NCI-H1105 (cell line): ENCODE data around the gene RAET1L.
A peak's percentile ranks its signal among the peaks of the same experiment; 100 is the strongest.
"Not testable (repeated sequence)": the region's sequence is repeated elsewhere in the genome, so short reads cannot be mapped to it uniquely, and the experiment has no call there.

Experiments
- DNase-seq: peaks from one replicate; lab custom pipeline; 2025; lab: John Stamatoyannopoulos, UW

The RAET1L gene

DNA sequence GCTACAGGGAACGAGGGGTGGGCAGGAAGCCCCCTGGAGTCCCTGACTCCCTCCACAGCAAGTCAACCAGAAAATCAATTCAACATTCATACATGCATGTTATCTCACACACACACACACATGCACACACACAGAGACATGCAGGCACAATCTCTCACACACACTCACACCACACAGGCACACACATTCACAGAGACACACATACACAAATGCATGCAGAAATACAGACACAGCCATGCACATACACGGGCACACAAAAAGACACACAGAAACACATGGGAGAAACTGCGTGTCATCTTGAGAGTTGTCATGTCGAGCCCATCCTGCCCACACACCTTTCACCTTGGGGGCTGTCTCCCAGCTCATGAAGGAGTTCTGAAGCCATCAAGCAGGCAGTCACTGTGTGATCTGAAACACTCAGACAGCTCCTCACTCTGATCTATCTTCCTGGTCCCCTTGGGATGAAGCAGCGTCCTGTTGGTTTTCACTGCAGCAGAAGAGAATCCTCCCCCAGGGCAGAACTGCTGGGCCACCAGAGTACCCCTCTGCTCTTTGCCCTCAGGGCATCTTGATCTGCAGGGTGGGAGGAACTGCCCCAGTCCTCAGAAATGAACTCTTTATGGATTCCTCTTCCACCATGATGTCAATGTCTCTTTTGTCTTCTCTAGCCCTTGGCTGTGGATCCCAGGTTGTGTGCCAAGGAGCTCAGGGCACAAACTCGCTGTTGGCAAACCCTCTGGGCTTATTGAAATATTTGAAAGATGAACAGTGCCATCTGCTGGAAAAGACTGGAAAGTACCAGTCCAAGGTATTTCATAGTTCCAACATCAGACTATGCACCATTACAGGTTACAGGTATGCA lies 8.8 kb downstream of the RAET1L start:
- DNase-seq: peak; percentile 83

DNA sequence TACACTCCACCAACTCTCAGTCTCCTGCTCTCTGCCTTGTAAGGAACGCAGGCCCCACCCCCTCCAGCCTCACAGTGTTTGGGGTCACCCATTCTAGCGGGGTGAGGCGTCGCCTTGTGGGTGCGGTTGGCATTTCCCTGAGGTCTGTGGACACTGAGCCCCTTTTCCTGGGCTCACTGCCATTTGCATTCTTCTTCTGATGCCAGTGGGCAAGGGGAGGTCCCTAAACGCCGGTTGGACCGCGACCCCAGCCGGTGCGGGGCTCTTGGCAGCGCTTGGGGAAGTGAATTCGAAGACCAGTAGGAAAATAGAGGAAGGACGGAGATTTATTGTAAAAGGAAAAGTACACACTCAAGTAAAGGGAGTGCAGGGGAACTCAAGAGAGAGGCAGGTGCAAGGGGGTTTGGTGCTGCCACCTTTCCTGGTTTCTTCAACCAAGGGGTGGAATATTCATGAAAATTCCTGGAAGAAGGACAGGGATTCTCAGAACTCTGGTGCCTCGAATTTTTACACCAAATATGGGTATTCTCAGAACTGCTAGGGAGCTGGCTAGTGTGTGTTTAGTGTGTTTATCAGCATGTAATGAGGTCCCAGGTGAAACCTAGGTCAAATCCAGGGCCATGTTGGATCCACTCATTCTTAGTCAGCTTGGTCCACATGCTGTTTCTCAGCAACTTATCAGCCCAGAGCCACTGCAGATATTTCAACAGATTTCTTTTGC lies 9.9 kb downstream of the RAET1L start:
- DNase-seq: peak; percentile 17

DNA sequence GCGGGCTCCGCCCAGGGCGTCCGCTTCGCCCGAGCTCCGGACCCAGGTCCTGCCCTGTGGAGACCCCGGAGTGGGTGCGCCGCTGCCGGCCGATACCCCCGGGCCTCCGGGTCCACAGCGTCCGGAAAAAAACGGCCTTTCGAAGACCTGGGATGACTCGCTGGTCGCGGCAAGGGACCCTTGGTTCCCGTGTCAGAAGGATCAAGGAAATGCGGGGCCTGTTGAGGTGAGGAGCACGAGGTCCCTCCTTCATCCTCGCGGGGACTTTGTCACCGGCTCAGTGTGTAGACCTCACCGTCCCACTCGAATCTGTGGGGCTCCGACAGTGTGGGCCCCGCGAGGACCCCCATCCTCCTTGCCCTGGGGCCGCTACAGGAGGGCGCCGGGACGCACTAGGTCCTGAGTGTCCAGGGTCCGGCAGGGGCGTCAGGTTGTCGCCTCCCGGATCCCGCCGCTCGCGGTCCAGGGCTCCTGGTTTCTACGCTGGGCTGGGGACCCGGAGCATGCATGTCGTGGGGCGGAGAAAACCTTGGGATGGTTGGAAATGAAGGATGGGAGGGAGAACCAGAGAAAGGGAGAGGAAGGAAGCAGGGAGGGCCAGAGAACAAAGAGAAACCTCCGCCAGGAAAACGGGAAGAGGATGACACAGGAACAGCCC lies 10.6 kb downstream of the RAET1L start:
- not testable (repeated sequence) for DNase-seq

DNA sequence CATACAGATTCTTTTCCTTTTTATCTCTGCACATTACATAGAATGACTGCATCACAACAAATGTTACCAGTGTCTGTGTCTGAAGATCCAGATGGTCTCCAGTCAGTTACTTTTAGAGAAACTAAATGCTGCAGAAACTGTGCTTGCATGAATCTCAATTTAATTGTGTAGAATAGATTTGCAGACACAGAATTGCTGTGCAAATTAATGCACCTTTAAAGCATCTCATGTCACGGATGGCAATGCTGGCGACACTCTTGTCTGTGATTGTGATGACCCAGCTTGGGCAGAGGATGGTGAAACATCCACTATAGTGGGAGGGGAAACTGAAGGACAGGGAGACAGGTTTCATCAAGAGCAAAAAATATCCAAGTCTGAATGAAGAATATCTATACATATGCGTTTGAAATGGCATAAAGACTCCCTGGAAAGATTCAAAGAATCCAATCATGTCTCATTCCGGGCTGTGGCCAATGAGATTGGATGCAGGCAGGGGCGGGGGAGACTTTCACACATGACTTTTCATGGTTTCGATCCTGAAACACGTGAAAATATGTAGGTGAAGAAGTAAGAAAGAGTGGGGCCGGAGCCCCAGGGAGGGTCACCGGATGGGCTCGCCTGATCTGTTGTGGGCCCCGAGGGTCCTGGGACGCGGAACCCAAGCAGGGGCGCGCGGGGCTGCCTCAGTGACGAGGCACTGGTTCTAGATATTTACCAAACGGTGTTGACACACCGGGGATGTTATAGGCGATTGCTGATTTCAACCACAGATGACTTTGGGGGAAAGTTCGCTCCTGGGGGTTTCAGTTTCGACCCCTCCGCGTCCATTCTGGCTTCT lies 11.3 kb downstream of the RAET1L start:
- not testable (repeated sequence) for DNase-seq

DNA sequence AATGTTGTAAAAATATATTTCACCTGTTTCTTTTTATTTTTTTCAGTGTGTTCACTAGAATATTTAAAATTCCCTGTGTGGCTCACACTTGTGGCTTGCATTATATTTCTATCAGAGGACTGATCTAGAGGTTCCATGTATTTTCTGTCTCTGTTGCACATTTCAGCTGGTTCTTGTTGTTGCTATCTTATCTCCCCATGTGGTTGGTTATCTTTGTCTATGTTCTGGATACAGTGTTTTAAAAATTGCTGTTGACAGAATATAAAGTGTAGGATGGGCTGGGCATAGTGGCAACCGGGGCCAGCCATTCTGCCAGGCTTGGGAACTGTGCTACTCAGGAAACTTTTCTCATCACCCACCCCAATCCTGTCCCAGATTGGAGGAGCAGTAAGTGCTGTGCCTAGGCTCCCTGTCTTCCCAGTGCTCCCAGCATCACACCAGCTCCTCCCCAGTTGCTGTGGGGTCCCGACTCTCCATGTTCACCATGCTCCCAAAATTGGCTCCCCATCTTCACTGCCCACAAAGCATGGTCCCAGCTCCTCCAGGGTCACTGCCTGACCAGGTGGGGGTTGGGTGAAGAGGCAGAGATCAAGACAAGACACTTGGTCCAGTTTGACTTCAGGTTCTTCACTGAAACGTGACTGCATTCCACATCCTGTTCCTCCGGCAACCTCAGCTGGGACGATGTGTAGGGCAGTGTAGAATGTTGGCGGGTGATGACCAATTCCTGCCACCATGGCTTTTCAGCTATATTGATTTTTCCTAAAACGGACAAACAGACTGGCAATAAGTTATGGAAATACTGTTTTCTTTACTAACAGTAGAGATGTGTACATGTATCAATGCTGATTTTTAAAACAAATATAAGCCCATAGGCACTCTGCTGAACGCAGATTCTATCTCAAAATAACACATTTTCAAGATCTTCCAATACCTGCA lies 12.2 kb downstream of the RAET1L start:
- not testable (repeated sequence) for DNase-seq

DNA sequence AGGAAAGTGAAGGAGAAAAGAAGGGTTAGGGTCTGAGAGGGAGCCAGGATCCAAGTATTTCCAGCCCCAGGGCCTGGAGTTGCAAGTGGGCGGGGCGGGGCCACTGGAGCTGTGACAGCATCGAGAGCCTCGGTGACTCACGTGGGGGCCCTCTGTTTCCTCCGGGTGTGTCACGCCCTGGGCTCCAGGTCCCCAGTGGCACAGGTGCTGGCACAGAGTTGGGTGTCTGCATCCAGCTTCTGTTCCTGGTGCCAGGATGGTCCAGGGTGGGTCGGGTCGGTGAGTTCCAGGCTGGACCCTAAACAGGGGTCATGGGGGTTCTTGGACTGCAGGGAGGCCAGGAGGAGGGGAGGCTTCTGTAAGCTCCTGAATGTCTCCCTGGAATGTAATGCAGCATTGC lies 16.7 kb downstream of the RAET1L start:
- no peak for DNase-seq

DNA sequence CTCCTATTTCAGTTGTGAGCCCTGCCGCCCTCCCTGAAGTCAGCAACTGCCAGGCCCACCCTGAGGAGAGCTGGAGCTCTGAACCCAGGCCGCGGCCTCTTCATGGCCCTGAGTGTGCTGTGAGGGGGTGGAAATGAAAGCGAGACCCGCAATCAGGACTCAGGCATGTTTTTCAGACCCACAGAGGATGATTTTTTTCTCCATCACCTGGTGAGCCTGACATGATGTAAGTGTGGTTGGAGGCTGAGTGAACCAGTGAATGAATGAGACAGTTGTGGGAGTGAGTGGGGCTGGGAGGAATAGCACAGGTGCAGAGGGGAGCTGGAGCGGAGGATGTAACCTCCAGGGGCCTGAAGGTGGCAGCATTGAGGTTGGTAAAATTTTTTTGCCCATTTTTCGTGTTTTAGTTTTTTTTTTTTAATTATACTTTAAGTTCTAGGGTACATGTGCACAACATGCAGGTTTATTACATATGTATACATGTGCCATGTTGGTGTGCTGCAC lies 18.3 kb downstream of the RAET1L start:
- peak; percentile 13 for DNase-seq

DNA sequence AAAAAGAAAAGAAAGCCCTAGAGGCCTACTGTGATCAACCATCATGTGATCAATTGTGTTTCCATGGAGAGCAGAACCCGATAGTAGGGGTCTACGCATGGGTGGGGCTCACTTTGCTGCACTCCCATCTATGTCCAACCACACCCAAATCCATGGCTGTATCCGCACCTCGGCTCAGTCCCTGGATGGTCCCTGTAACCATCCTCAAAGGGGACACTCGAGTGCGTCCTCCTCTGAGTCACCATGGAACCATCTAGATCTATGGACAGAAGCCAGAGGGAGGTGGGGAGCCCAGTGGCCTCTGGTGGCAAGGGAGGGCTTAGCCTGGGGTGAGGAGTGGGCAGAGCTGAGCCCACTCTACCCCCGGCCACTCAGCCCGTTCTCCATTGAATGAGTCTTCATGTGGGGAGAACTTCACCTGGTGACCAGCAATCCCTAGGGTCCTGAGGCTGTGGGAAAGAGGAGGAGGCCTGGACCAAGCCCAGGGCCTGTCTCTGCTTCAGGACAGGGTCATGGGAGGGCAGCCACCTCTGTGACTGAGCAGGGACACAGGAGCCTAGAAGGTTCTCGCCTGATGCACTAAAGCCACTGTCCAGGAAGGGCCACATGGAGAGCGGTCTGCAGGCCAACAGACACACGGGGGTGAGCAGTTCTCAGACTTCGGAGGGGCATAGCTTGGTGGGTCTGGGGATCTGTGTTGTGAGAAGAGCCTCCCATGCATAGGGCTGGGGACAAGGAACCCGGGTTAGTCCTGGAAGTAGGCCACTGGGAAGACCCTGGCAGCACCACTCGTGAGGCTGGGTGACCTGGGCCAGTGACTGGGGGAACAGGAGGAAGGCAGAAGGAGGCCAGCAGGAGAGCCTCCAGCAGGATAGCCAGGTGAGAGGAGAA lies 19.3 kb downstream of the RAET1L start:
- DNase-seq: no peak

DNA sequence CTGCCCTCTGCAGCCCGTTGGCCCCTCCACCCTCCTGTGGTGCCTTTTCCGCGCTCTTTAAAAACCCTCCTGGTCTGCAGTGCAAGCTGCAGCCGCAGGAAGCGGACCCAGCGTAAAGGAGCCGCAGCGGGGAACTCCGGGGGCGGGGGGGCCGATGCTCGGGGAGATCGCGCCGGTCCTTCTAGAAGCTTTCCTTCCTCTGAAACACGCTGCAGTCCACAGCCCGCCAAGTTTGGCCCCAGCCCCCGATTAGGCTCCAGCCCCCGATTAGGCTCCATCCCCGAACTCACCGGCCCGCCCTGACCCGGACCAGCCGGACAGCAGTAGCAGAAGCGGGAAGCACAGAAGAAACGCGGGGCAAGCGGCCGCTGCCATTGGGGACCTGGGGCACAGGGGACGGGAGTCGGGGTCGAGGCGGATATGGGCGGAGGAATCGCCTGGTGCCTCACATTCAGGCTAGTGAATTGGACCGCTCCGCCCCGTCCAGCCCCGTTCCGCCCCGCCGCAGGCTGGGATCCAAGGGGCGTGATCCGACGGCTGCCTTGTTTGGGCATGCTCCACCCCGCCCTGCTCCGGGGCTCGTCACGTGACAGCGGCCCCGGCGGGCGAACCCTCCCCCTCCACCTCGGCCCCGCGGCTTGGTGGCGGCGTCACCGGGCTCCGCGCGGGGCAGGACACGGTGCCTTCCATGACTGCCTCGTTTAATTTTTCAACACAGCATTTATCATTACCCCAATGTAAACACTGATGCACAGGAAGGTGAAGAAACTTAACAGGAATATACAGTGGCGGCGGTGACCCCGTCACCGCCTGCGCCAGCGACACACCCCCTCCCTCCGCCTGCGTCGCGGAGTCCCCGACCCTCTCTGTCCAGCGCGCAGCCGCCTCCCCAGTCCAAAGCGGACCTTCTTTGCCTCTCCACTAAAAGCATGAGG lies 20.3 kb downstream of the RAET1L start:
- DNase-seq: peak; percentile 92

DNA sequence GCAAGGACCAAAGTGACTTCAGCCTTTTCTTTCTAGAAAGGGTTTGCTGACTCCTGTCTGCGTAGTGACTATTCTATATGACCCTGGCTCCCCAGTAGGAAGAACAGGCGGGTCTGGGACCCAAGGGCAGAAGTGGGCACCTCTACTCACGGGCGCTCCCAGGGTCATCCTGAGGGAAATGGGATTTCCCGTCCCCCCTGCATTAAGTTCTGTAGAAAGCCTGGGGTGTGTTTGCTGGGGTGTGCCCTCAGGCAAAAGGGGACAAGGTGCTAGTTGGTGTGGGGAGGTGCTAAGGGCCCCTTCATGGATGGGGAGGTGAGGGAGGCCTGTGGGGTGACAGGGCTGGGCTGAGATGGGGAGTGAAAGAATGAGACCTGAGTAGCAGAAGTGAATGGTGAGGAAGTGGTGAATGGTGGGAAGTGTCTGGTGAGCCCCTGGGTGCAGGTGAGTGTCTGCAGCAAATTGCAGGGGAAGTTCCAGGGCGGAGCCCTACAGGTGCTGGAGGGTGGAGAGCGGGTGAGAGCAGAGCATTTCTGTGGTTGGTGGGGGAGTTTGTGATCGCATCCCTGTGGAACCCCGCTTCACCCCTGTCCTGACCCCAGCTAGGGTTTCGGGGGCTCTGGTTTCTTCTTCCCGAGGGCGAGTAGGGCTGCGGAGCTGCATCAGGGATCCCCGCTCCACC lies 21.1 kb downstream of the RAET1L start:
- DNase-seq: no peak

DNA sequence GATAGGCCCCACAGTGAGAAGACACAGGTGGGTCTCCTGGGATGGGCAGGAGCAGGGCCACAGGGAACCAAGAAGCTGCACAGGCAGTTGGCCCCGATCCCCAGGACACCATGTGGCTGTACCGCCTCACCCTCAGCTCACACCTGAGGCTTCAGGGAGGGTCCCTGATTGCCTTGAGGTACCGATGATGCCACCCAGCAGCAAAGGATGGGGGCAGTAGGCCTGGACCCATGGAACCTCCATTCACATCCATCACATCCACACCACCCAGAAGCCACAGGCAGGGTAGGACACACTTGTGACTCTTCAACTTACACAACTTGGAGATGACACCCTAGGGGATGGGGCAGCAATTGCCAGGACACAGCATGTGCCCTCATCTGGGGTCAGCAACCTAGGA lies 21.7 kb downstream of the RAET1L start:
- DNase-seq: not testable (repeated sequence)

DNA sequence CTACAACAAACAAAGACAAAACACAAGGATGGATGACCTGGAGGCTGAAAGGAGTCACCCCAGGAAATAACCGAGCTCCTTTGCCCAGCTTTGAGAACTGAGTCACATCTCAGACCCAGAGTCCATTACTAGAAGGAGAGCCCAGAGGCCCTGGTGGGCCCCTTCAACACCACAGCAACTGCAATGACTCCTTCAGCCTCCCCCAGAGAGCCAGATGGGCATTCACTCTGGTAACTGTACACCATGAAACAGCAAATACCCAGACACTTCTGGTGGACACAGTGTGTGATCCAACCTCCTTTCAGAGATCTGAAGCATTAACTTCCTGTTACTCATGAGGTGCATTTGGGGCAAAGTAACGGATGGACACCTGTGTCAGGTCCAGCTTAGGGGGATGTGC lies 22.6 kb downstream of the RAET1L start:
- no peak for DNase-seq

DNA sequence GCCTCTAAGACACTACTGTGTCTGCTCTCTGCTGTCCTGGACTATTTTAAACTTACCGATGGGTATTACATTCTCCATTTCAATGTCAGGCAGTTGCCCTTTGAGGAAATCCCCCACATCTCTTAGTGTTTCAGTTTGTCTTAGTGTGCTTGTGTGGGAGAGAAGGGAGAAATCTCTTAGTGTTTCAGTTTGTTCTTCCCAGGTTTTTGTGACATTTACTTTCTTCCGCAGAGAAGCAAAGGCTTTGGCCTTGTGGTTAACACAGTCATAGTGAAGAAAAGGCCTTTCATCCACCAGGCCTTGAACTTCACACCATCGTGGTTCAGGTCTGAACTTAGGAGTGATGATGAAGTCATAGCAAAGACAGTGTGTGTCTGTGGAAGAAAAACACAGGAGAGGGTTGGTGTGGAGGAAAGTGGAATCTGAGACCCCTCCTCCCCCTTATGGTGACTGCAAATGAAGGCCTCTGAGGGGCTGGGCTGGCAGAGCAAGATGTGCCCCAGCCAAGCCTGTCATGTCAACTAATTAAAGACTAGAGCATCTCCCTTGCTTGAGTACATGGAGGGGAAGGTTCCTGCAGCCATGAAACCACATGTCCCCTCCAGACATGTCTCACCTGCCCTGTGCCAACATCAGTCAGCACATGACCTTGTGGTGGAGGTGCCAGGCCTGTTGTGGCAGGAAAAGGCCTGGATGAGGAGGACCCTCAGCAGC lies 23.9 kb downstream of the RAET1L start:
- no peak for DNase-seq

DNA sequence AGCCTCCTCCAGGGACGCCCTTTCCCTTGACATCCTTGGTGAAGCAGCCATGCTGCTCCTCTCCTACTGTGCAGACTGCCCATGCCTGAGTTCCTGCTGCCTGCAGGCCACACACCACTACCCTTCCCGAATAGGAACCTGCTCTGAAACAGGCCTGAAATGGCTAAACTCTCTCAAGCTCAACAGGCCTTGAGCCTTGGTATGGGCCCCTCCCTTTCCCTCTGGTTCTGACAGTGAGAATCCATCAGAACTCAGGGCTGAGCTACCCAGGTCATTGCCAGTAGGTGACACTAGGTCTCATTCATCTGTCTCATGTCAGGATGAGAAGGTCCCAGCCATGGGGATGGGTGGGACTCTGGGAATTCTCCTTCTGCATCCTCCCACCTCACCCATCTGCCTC lies 25.7 kb downstream of the RAET1L start:
- DNase-seq: no peak

DNA sequence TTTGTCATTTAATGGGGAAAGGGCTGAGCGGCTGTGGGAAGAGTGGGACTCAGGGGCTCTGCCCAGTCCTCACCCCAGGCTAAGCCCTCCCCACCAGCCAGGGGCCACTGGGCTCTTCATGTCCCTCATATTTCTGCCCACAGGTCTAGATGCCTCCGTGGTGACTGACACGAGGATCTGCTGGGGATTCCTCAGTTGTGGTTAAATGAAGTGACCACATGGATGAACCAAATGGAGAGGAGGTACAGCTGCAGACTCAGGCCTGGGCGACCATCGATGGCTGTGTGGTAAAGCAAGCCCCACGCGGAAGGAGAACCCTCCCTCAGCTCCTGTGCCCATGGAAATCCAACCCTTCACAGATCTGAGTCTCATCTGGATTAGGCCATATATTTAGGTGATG lies 29.4 kb downstream of the RAET1L start:
- no peak for DNase-seq

DNA sequence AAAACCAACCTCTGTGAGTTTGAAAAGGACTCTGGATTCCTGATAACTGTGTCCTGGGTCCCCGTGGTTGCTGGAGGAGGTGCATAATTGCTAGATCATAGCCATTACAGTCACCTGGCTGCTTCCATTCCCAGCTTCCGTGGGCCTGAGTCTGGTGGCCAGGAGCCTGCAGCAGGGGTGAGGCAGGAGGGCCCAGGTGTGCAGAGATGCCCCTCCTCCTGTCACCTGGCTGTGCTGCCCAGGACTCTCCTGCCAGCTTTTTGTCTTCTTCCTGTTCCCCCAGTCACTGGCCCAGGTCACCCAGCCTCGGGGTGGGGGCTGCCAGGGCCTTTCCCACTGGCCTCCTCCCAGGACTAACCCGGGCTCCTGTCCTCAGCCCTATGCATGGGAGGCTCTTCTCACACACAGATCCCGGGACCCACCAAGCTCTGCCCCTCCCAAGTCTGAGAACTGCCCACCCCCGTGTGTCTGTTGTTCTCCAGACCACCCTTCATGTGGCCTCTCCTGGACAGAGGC lies 30.0 kb downstream of the RAET1L start:
- no peak for DNase-seq

DNA sequence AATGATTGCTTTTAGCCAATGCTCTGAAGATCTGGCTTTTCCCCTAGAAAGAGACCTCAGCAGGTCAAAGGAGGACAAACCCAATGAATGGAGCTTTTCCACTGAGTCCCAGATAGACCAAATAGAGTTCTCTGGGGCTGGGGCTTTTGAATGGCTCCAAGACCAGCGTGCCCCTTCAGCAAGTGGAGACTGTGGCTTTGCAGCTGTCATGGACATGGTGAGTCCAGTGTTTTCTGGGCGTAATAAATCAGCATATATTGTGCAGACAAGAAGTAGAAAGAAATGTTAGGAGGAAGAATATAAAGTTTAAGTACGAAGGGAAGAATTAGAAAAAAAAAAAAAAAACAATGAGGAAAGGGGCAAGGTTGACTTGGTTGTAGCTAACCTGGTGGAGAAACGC lies 33.5 kb downstream of the RAET1L start:
- DNase-seq: no peak
